H1 (cell line): ENCODE results near the gene AIF1. TPM values are rescaled to one million over a fixed set of nuclear protein-coding genes. Genes with fewer than 3 reads are reported as not detected.

ENCODE experiments used
- BRCA1 ChIP-seq: IDR thresholded peaks from 2 replicates; pipeline ENCODE4 v1.6.1; 2012; ENCODE audit warnings: low read depth, low read length, improper control_type of control experiment
- CHD7 ChIP-seq: fragments of 300-600 bp; sonication (generic); IDR thresholded peaks from 2 replicates; pipeline ENCODE4 v1.7.1; 2012; ENCODE audit warnings: low read length, moderate library complexity, mild to moderate bottlenecking, inconsistent platforms; ENCODE audit not compliant: insufficient replicate concordance
- E2F6 ChIP-seq: IDR thresholded peaks from 2 replicates; pipeline ENCODE4 v1.6.1; 2012; ENCODE audit warnings: inconsistent platforms
- EGR1 ChIP-seq: IDR thresholded peaks from 2 replicates; pipeline ENCODE4 v1.6.1; 2011; ENCODE audit warnings: low read depth, low read length, borderline replicate concordance
- SIX5 ChIP-seq: IDR thresholded peaks from 2 replicates; pipeline ENCODE4 v1.6.1; 2011; ENCODE audit warnings: mild to moderate bottlenecking, low read depth, low read length
- SP4 ChIP-seq: IDR thresholded peaks from 2 replicates; pipeline ENCODE4 v1.6.1; 2012; ENCODE audit warnings: low read length, inconsistent platforms
- SRF ChIP-seq: IDR thresholded peaks from 2 replicates; pipeline ENCODE4 v1.6.1; 2011; ENCODE audit warnings: mild to moderate bottlenecking, low read depth, low read length, moderate library complexity
- polyA plus RNA-seq, 7 experiments: library from polyadenylated mRNA; depleted of rRNA in 3 of 7; stranded (reverse) in 5 of 7; unstranded in 2 of 7; fragments of >200 nt in 5 of 7; fragments of 200-250 nt in 2 of 7; gene quantifications; 1 replicate in 5 of 7; 2 replicates in 1 of 7; 4 replicates in 1 of 7; pipeline versions ENCODE4 v1.2.1 to v1.2.3, GENCODE V29; 2011 to 2013; ENCODE audit warnings: missing spikeins in 2 of 7, mixed read lengths in 2 of 7
- total RNA-seq: library from RNA; stranded (reverse); fragmentation: NEBNext Ultra II Directional; extraction: Animal tissue kit (Norgen Biotek cat#: 25700); gene quantifications from 2 replicates; pipeline ENCODE4 v1.2.1, GENCODE V29; 2021

The AIF1 gene
- total and polyA plus RNA-seq, 2 of the 8 experiments (the other 6 are each of a cell fraction or from before 2014, with no cell fraction given) = 6.3 to 9.8 TPM

- TF ChIP-seq CHD7 (no peak), SIX5 (peak; percentile 88), EGR1 (0 out of 2 replicates have a peak, but pooled peaks have one; percentile 38), SP4 (no peak), SRF (peak; percentile 42; the same call in 1 of the 2 replicates), BRCA1 (no peak), E2F6 (no peak)
These were observed 50.7 kb downstream of the AIF1 start, which contains the start of gene CSNK2B (continued) for GRCh38 chr6:31665501-31666336.
